ENCODE results near the gene KPTN. TPM values are rescaled to one million over a fixed set of nuclear protein-coding genes. Genes with fewer than 3 reads are reported as not detected.

KPTN gene
- total and polyA plus RNA-seq, 2 of the 13 experiments (the other 11 are each of a cell fraction or from before 2014, with no cell fraction given): 9.1 to 13.3 TPM

- TF ChIP-seq ZNF34 (CRISPR knock-in tag; IDR thresholded peaks at IDR 0.05; ENCODE audit: borderline replicate concordance) (no peak), MATR3 (CRISPR knock-in tag; IDR thresholded peaks at IDR 0.05) (no peak), ZNF615 (CRISPR knock-in tag; IDR thresholded peaks at IDR 0.05; ENCODE audit: borderline replicate concordance) (no peak), JUND (CRISPR knock-in tag; IDR thresholded peaks at IDR 0.05) (no peak), MED8 (CRISPR knock-in tag; IDR thresholded peaks at IDR 0.05; ENCODE audit: insufficient replicate concordance) (no peak), ZNF329 (CRISPR knock-in tag; IDR thresholded peaks at IDR 0.05; ENCODE audit: low read depth) (no peak), ATF7 (IDR thresholded peaks at IDR 0.05) (no peak), ATF7 (CRISPR knock-in tag; IDR thresholded peaks at IDR 0.05) (no peak), ARNT2 (CRISPR knock-in tag; IDR thresholded peaks at IDR 0.05; ENCODE audit: low read depth) (no peak), POGZ (CRISPR knock-in tag; IDR thresholded peaks at IDR 0.05) (no peak), ZSCAN20 (CRISPR knock-in tag; IDR thresholded peaks at IDR 0.05; ENCODE audit: borderline replicate concordance) (no peak), RAD21 (CRISPR knock-in tag; IDR thresholded peaks at IDR 0.05) (no peak), ZSCAN5A (CRISPR knock-in tag; IDR thresholded peaks at IDR 0.05; ENCODE audit: borderline replicate concordance) (no peak), ZNF557 (CRISPR knock-in tag; IDR thresholded peaks at IDR 0.05) (no peak), GLI4 (CRISPR knock-in tag; IDR thresholded peaks at IDR 0.05; ENCODE audit: borderline replicate concordance) (no peak), ZNF577 (CRISPR knock-in tag; IDR thresholded peaks at IDR 0.05; ENCODE audit: borderline replicate concordance, low read depth) (no peak), SP140L (CRISPR knock-in tag; IDR thresholded peaks at IDR 0.05; ENCODE audit: borderline replicate concordance) (no peak), ZNF570 (CRISPR knock-in tag; IDR thresholded peaks at IDR 0.05; ENCODE audit: borderline replicate concordance) (no peak), ZNF660 (CRISPR knock-in tag; IDR thresholded peaks at IDR 0.05; ENCODE audit: borderline replicate concordance, low read depth) (no peak), GATAD1 (CRISPR knock-in tag; IDR thresholded peaks at IDR 0.05) (no peak), ZNF850 (CRISPR knock-in tag; conservative IDR thresholded peaks at IDR 0.05) (0 out of 2 replicates have a peak, but pooled peaks have one; percentile 32), ZNF362 (CRISPR knock-in tag; IDR thresholded peaks at IDR 0.05; ENCODE audit: borderline replicate concordance) (no peak), TCF12 (IDR thresholded peaks at IDR 0.05) (no peak), TCF12 (CRISPR knock-in tag; IDR thresholded peaks at IDR 0.05) (no peak)
- TF ChIP-seq, protein P1, sequence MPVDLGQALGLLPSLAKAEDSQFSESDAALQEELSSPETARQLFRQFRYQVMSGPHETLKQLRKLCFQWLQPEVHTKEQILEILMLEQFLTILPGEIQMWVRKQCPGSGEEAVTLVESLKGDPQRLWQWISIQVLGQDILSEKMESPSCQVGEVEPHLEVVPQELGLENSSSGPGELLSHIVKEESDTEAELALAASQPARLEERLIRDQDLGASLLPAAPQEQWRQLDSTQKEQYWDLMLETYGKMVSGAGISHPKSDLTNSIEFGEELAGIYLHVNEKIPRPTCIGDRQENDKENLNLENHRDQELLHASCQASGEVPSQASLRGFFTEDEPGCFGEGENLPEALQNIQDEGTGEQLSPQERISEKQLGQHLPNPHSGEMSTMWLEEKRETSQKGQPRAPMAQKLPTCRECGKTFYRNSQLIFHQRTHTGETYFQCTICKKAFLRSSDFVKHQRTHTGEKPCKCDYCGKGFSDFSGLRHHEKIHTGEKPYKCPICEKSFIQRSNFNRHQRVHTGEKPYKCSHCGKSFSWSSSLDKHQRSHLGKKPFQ (CRISPR knock-in tag; IDR thresholded peaks at IDR 0.05; ENCODE audit: insufficient replicate concordance): no peak
- TF ChIP-seq, protein P2, sequence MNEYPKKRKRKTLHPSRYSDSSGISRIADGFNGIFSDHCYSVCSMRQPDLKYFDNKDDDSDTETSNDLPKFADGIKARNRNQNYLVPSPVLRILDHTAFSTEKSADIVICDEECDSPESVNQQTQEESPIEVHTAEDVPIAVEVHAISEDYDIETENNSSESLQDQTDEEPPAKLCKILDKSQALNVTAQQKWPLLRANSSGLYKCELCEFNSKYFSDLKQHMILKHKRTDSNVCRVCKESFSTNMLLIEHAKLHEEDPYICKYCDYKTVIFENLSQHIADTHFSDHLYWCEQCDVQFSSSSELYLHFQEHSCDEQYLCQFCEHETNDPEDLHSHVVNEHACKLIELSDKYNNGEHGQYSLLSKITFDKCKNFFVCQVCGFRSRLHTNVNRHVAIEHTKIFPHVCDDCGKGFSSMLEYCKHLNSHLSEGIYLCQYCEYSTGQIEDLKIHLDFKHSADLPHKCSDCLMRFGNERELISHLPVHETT (CRISPR knock-in tag; conservative IDR thresholded peaks at IDR 0.05): no peak
Observed at GRCh38 chr19:47471733-47472457, 12.1 kb downstream of the KPTN start, which contains the start of gene SLC8A2 (continued).
